IMR-90 (cell line): Measurements from ENCODE around the gene PIAS2. TPM values are rescaled to one million over a fixed set of nuclear protein-coding genes. Genes with fewer than 3 reads are reported as not detected.

ENCODE experiments used
- ATAC-seq: fragments of 200-7000 bp; cut with Tn5 transposase; 2 replicates; pipeline ENCODE4 v1.9.1; 2020; ENCODE audit warnings: low read depth, mild to moderate bottlenecking, moderate library complexity
- BruUV-seq: library from RNA; stranded (reverse); fragments of 400-500 nt; replicated peaks from 2 replicates; lab custom pipeline; 2021; lab: Mats Ljungman, UMichigan
- CTCF ChIA-PET: fragments of 300-600 bp; formaldehyde crosslinking; extraction: SDS; loops from one replicate; lab custom pipeline; 2021; ENCODE audit warnings: antibody characterized with exemption; lab: Yijun Ruan, JAX
- POLR2A ChIA-PET: fragments of 300-600 bp; sonication (Branson Sonifier 250); formaldehyde crosslinking; loops from one replicate; lab custom pipeline; 2022; ENCODE audit warnings: antibody characterized with exemption; ENCODE audit not compliant: unreplicated experiment; lab: Charles Lee
- DNase-seq: peaks from one replicate; pipeline ENCODE4 v3.0.0; 2013
- H2AFZ ChIP-seq: replicated peaks from 2 replicates; pipeline ENCODE3; 2013; ENCODE audit warnings: low read length, mild to moderate bottlenecking; ENCODE audit not compliant: poor library complexity
- H2AK5ac ChIP-seq: 2 replicates; pipeline ENCODE4 v1.6.1; 2013; ENCODE audit warnings: low read depth, low read length, inconsistent platforms
- H2AK9ac ChIP-seq: replicated peaks from 2 replicates; pipeline ENCODE3; 2013; ENCODE audit warnings: mild to moderate bottlenecking, low read depth, low read length, moderate library complexity; ENCODE audit not compliant: poor library complexity
- H2BK120ac ChIP-seq: 2 replicates; pipeline ENCODE4 v1.6.1; 2013; ENCODE audit warnings: low read depth, low read length, inconsistent platforms
- H2BK15ac ChIP-seq: 3 replicates; pipeline ENCODE4 v1.6.1; 2013; ENCODE audit warnings: low read depth, low read length, inconsistent platforms
- H2BK20ac ChIP-seq: 2 replicates; pipeline ENCODE4 v1.6.1; 2013; ENCODE audit warnings: low read depth, mild to moderate bottlenecking, inconsistent platforms, low read length, moderate library complexity
- H2BK5ac ChIP-seq: 2 replicates; pipeline ENCODE4 v1.6.1; 2013; ENCODE audit warnings: mild to moderate bottlenecking, low read depth, low read length, inconsistent platforms; ENCODE audit not compliant: poor library complexity, severe bottlenecking
- H3K14ac ChIP-seq: replicated peaks from 2 replicates; pipeline ENCODE4 v1.6.1; 2013; ENCODE audit warnings: low read depth, low read length, inconsistent platforms
- H3K18ac ChIP-seq: 2 replicates; pipeline ENCODE4 v1.6.1; 2013; ENCODE audit warnings: low read depth, low read length, control low read depth
- H3K23ac ChIP-seq: 2 replicates; pipeline ENCODE4 v1.6.1; 2013; ENCODE audit warnings: low read depth, low read length, inconsistent platforms
- H3K27ac ChIP-seq: 2 replicates; pipeline ENCODE4 v1.5.1; 2013; ENCODE audit warnings: mild to moderate bottlenecking, control low read depth, low read length; ENCODE audit not compliant: insufficient read depth
- H3K27me3 ChIP-seq: 2 replicates; pipeline ENCODE4 v1.6.1; 2013; ENCODE audit warnings: low read length; ENCODE audit not compliant: control insufficient read depth, insufficient read depth
- H3K36me3 ChIP-seq: 2 replicates; pipeline ENCODE4 v1.6.1; 2013; ENCODE audit warnings: low read length, mixed read lengths; ENCODE audit not compliant: control insufficient read depth, insufficient read depth
- H3K4ac ChIP-seq: 2 replicates; pipeline ENCODE4 v1.6.1; 2013; ENCODE audit warnings: low read depth, low read length, inconsistent platforms
- H3K4me1 ChIP-seq: 2 replicates; pipeline ENCODE4 v1.6.1; 2013; ENCODE audit warnings: low read length, mixed read lengths; ENCODE audit not compliant: control insufficient read depth, insufficient read depth
- H3K4me2 ChIP-seq: 2 replicates; pipeline ENCODE4 v1.6.1; 2013; ENCODE audit warnings: low read depth, mild to moderate bottlenecking, control low read depth, low read length, moderate library complexity
- H3K4me3 ChIP-seq: 2 replicates; pipeline ENCODE4 v1.5.1; 2013; ENCODE audit warnings: low read depth, mild to moderate bottlenecking, control low read depth, low read length, moderate library complexity; ENCODE audit not compliant: insufficient read depth
- H3K56ac ChIP-seq: 2 replicates; pipeline ENCODE4 v1.6.1; 2013; ENCODE audit warnings: low read length, inconsistent platforms; ENCODE audit not compliant: insufficient read depth; ENCODE audit errors: extremely low read depth
- H3K79me1 ChIP-seq, 2 experiments: 2 replicates each; pipeline ENCODE4 v1.6.1; 2013; ENCODE audit warnings: low read length in 2 of 2, inconsistent platforms in 1 of 2, low read depth in 1 of 2
- H3K9ac ChIP-seq: 2 replicates; pipeline ENCODE4 v1.6.1; 2013; ENCODE audit warnings: low read depth, low read length, control low read depth
- H3K9me1 ChIP-seq: 2 replicates; pipeline ENCODE4 v1.6.1; 2013; ENCODE audit warnings: low read length, inconsistent platforms; ENCODE audit not compliant: insufficient read depth
- H3K9me3 ChIP-seq: 2 replicates; pipeline ENCODE4 v1.6.1; 2013; ENCODE audit warnings: low read length; ENCODE audit not compliant: control insufficient read depth, insufficient read depth
- H4K20me1 ChIP-seq: 2 replicates; pipeline ENCODE4 v1.6.1; 2013; ENCODE audit warnings: low read length, inconsistent platforms; ENCODE audit not compliant: insufficient read depth
- H4K5ac ChIP-seq: 2 replicates; pipeline ENCODE4 v1.6.1; 2013; ENCODE audit warnings: mild to moderate bottlenecking, low read depth, low read length, control low read depth
- H4K8ac ChIP-seq, 2 experiments: 2 replicates each; pipeline ENCODE4 v1.6.1; 2013; ENCODE audit warnings: low read depth in 2 of 2, low read length in 2 of 2, control low read depth in 1 of 2, inconsistent platforms in 1 of 2
- H4K91ac ChIP-seq: 2 replicates; pipeline ENCODE4 v1.6.1; 2013; ENCODE audit warnings: low read depth, low read length, inconsistent platforms; ENCODE audit not compliant: insufficient read depth
- CHD1 ChIP-seq: IDR thresholded peaks from 2 replicates; pipeline ENCODE4 v1.6.1; 2012; ENCODE audit warnings: low read depth, low read length, improper control_type of control experiment
- MAZ ChIP-seq: IDR thresholded peaks from 2 replicates; pipeline ENCODE4 v1.6.1; 2012; ENCODE audit warnings: low read depth, mild to moderate bottlenecking, low read length, improper control_type of control experiment, moderate library complexity, borderline replicate concordance
- MXI1 ChIP-seq: IDR thresholded peaks from 2 replicates; pipeline ENCODE4 v1.6.1; 2012; ENCODE audit warnings: low read depth, mild to moderate bottlenecking, low read length, moderate library complexity, borderline replicate concordance
- POLR2A ChIP-seq: IDR thresholded peaks from 2 replicates; pipeline ENCODE4 v1.6.1; 2012; ENCODE audit warnings: mild to moderate bottlenecking, low read depth, low read length
- RAD21 ChIP-seq: IDR thresholded peaks from 2 replicates; pipeline ENCODE4 v1.6.1; 2012; ENCODE audit warnings: low read length, improper control_type of control experiment
- RCOR1 ChIP-seq: IDR thresholded peaks from 2 replicates; pipeline ENCODE4 v1.6.1; 2012; ENCODE audit warnings: mild to moderate bottlenecking, low read length, improper control_type of control experiment; ENCODE audit not compliant: insufficient replicate concordance
- WGBS, 2 experiments: methylation state at CpG; one replicate each; pipeline versions ENCODE4 v1.1.5 to v1.1.7; 2013; ENCODE audit warnings: missing lambda C conversion rate in 2 of 2; ENCODE audit not compliant: insufficient read length in 1 of 2; ENCODE audit errors: extremely low coverage in 2 of 2; 5-methylcytosine and 5-hydroxymethylcytosine counted together
- dilution Hi-C: fragments of 300-500 bp; cut with HindIII; formaldehyde crosslinking; loops from one replicate; pipeline ENCODE4 v1.14.3; 2018; ENCODE audit warnings: low sequenced_read_pairs; ENCODE audit not compliant: unreplicated experiment
- in situ Hi-C: fragments of 300-500 bp; cut with MboI; formaldehyde crosslinking; loops from 3 replicates; pipeline ENCODE4 v1.14.3; 2019; ENCODE audit warnings: low sequenced_read_pairs, inconsistent platforms, mixed read lengths
- intact Hi-C: fragments of 100-400 bp; cut with micrococcal nuclease; formaldehyde crosslinking; loops from 2 replicates; pipeline ENCODE4 v1.10.0; 2022
- polyA plus RNA-seq, 3 experiments: library from polyadenylated mRNA; depleted of rRNA; stranded (reverse); fragments of >200 nt; gene quantifications; 2 replicates each; pipeline ENCODE4 v1.2.3, GENCODE V29; 2012; ENCODE audit warnings: low replicate concordance in 1 of 3
- total RNA-seq: library from RNA; depleted of rRNA; stranded (reverse); fragments of >200 nt; gene quantifications from 2 replicates; pipeline ENCODE4 v1.2.3, GENCODE V29; 2012
- TF ChIP-seq, protein P1 (sequence below): conservative IDR thresholded peaks from 2 replicates; pipeline ENCODE4 v1.5.1; 2012; ENCODE audit warnings: mild to moderate bottlenecking, low read depth, low read length, improper control_type of control experiment

PIAS2 gene
- total and polyA plus RNA-seq, 2 of the 4 experiments (the other 2 are of a cell fraction): 15.1 to 28.9 TPM

DNA sequence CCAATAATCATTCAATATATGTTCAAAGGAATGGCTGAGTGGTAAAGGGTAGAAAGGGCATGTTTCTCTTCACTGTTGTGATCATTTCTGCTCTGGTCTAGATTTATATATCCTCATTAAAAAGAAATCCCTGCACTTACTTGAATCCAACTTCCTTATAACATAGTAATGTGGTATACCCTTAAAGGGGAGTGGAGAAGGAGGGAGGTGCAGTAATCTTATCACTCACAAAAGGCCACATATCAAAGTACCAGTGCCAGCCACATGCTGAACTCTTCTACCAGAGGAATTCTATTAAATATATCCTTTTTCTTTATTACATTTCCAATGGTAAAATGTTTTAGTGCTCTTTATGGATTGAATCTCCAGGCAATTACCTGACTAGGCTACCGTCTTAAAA lies 3.3 kb upstream of the PIAS2 start:
- Histone ChIP-seq H3K4me2 (no peak overlapping the region), H2AK5ac (no peak overlapping the region), H2BK120ac (no peak overlapping the region), H3K9me3 (no peaks in the 10 kb centered on the region), H4K20me1 (no peaks in the 10 kb centered on the region; the same call in 1 of the 2 replicates), H2AK9ac (no peak overlapping the region), H3K27ac (no peak overlapping the region), H2BK5ac (no peak overlapping the region), H4K8ac (no peak overlapping the region), H4K91ac (no peak overlapping the region), H3K27me3 (no peaks in the 10 kb centered on the region), H2BK15ac (no peak overlapping the region), H3K18ac (no peak overlapping the region), H3K14ac (no peak overlapping the region), H3K23ac (no peak overlapping the region), H3K4me1 (no peaks in the 10 kb centered on the region), H2AFZ (no peak overlapping the region), H3K56ac (no peak overlapping the region), H3K9me1 (no peaks in the 10 kb centered on the region; the same call in 1 of the 2 replicates), H3K4ac (no peak overlapping the region), H3K79me1 (peaks cover 7 to 20% of the 10 kb centered on the region in 2 experiments; a peak in 3 of 4 replicates), H2BK20ac (no peak overlapping the region), H4K5ac (no peak overlapping the region), H3K36me3 (no peaks in the 10 kb centered on the region), H3K4me3 (no peak overlapping the region), H3K9ac (no peak overlapping the region)
- TF ChIP-seq MXI1 (no peak), RCOR1 (no peak), POLR2A (no peak), MAZ (no peak), CHD1 (no peak), RAD21 (no peak)
- TF ChIP-seq, protein P1, sequence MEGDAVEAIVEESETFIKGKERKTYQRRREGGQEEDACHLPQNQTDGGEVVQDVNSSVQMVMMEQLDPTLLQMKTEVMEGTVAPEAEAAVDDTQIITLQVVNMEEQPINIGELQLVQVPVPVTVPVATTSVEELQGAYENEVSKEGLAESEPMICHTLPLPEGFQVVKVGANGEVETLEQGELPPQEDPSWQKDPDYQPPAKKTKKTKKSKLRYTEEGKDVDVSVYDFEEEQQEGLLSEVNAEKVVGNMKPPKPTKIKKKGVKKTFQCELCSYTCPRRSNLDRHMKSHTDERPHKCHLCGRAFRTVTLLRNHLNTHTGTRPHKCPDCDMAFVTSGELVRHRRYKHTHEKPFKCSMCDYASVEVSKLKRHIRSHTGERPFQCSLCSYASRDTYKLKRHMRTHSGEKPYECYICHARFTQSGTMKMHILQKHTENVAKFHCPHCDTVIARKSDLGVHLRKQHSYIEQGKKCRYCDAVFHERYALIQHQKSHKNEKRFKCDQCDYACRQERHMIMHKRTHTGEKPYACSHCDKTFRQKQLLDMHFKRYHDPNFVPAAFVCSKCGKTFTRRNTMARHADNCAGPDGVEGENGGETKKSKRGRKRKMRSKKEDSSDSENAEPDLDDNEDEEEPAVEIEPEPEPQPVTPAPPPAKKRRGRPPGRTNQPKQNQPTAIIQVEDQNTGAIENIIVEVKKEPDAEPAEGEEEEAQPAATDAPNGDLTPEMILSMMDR: no peak
- dilution Hi-C loops (no loop called here), intact Hi-C loops (no loop called here), in situ Hi-C loops (no loop called here)
- ATAC-seq (no peak), DNase-seq (no peak)
- POLR2A ChIA-PET: no interaction called here
- CTCF ChIA-PET: no interaction called here
- no TSS peak for BruUV-seq
- WGBS, 2 experiments: no CpG with 5 or more reads among the region's 1 CpG
